Osteocyte (in vitro differentiated cells): ENCODE data around the gene CDV3. TPM values are rescaled to one million over a fixed set of nuclear protein-coding genes. Genes with fewer than 3 reads are reported as not detected.

Source experiments
- DNase-seq: peaks from one replicate; pipeline ENCODE4 v3.0.0; 2021; ENCODE audit warnings: mixed read lengths; ENCODE audit not compliant: unreplicated experiment; ENCODE audit errors: extremely low spot score
- H3K27ac Mint-ChIP-seq: one replicate; pipeline ENCODE4 v1.8.0; 2021; ENCODE audit warnings: mild to moderate bottlenecking, mixed read lengths; ENCODE audit not compliant: unreplicated experiment
- H3K27me3 Mint-ChIP-seq: one replicate; pipeline ENCODE4 v1.8.0; 2021; ENCODE audit warnings: mixed read lengths; ENCODE audit not compliant: unreplicated experiment
- H3K36me3 Mint-ChIP-seq: one replicate; pipeline ENCODE4 v1.8.0; 2021; ENCODE audit warnings: mixed read lengths; ENCODE audit not compliant: unreplicated experiment
- H3K4me1 Mint-ChIP-seq: one replicate; pipeline ENCODE4 v1.8.0; 2021; ENCODE audit warnings: mixed read lengths; ENCODE audit not compliant: unreplicated experiment
- H3K4me3 Mint-ChIP-seq: one replicate; pipeline ENCODE4 v1.8.0; 2021; ENCODE audit warnings: mild to moderate bottlenecking, moderate library complexity, mixed read lengths; ENCODE audit not compliant: unreplicated experiment
- H3K9me3 Mint-ChIP-seq: one replicate; pipeline ENCODE4 v1.8.0; 2021; ENCODE audit warnings: mixed read lengths; ENCODE audit not compliant: unreplicated experiment
- CTCF ChIP-seq: fragments of 200-600 bp; sonication (generic); IDR thresholded peaks from 2 replicates; pipeline ENCODE4 v1.5.0; 2021; ENCODE audit warnings: antibody characterized with exemption, mild to moderate bottlenecking, moderate library complexity
- total RNA-seq: library from RNA; stranded (reverse); gene quantifications from 2 replicates; pipeline ENCODE4 v1.2.1, GENCODE V29; 2021

CDV3 gene
- total RNA-seq, 1 donor from 2014 or later = 183 TPM

GRCh38 chr3:133633439-133633838 lies 60.0 kb downstream of the CDV3 start:
- DNase-seq = no peak
- TF ChIP-seq CTCF = no peak
- Mint-ChIP-seq H3K27ac (no peak overlapping the region), H3K4me3 (no peak overlapping the region), H3K9me3 (no peaks in the 10 kb centered on the region), H3K27me3 (no peaks in the 10 kb centered on the region), H3K4me1 (no peaks in the 10 kb centered on the region), H3K36me3 (peaks cover 55% of the 10 kb centered on the region)

Other genes starting within 250 kb of the CDV3 start
- gene BFSP2, start 173.6 kb upstream of the CDV3 start, total RNA-seq = not detected in 2 replicates
- 22.3 and 22.8 TPM in 2 replicates for gene TOPBP1, start 88.3 kb downstream of the CDV3 start, total RNA-seq
- 1.9 and 2.0 TPM in 2 replicates for gene TF, start 172.7 kb downstream of the CDV3 start, total RNA-seq
- 84.7 and 91.7 TPM in 2 replicates for gene SRPRB, start 232.1 kb downstream of the CDV3 start, total RNA-seq